Measurements from ENCODE around the gene PWP1. TPM values are rescaled to one million over a fixed set of nuclear protein-coding genes. Genes with fewer than 3 reads are reported as not detected.
A peak's percentile ranks its signal among the peaks of the same experiment; 100 is the strongest.

Gene PWP1
- total and polyA plus RNA-seq, 9 of the 15 experiments (the other 6 are each of a cell fraction or from before 2014, with no cell fraction given): 61.6 to 401 (median 111) TPM

GRCh38 chr12:107684990-107685359 lies 624 bp upstream of the PWP1 start (continued):
- TF ChIP-seq THRB (CRISPR knock-in tag; conservative IDR thresholded peaks at IDR 0.05): no peak
- peak; percentile 21; the same call in 1 of the 2 replicates for TF ChIP-seq SMARCA4 (IDR thresholded peaks at IDR 0.05)
- TF ChIP-seq CTCFL (IDR thresholded peaks at IDR 0.05; ENCODE audit: borderline replicate concordance, insufficient read depth, low read depth, low read length, poor library complexity, severe bottlenecking): no peak
- TF ChIP-seq, protein P1, sequence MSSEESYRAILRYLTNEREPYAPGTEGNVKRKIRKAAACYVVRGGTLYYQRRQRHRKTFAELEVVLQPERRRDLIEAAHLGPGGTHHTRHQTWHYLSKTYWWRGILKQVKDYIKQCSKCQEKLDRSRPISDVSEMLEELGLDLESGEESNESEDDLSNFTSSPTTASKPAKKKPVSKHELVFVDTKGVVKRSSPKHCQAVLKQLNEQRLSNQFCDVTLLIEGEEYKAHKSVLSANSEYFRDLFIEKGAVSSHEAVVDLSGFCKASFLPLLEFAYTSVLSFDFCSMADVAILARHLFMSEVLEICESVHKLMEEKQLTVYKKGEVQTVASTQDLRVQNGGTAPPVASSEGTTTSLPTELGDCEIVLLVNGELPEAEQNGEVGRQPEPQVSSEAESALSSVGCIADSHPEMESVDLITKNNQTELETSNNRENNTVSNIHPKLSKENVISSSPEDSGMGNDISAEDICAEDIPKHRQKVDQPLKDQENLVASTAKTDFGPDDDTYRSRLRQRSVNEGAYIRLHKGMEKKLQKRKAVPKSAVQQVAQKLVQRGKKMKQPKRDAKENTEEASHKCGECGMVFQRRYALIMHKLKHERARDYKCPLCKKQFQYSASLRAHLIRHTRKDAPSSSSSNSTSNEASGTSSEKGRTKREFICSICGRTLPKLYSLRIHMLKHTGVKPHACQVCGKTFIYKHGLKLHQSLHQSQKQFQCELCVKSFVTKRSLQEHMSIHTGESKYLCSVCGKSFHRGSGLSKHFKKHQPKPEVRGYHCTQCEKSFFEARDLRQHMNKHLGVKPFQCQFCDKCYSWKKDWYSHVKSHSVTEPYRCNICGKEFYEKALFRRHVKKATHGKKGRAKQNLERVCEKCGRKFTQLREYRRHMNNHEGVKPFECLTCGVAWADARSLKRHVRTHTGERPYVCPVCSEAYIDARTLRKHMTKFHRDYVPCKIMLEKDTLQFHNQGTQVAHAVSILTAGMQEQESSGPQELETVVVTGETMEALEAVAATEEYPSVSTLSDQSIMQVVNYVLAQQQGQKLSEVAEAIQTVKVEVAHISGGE (CRISPR knock-in tag; IDR thresholded peaks at IDR 0.05): peak in 1 of 3 experiments; percentile 35; a peak in 1 of 6 replicates
- no peak for TF ChIP-seq ZNF253 (CRISPR knock-in tag; conservative IDR thresholded peaks at IDR 0.05)
- no peak for TF ChIP-seq ZNF445 (CRISPR knock-in tag; IDR thresholded peaks at IDR 0.05; ENCODE audit: low read depth)
- TF ChIP-seq NR2C2 (CRISPR knock-in tag; IDR thresholded peaks at IDR 0.05): no peak
- TF ChIP-seq NR2C2 (tag; IDR thresholded peaks at IDR 0.05): peak; percentile 62
- no peak for TF ChIP-seq MYC (IDR thresholded peaks at IDR 0.05; ENCODE audit: low read depth, low read length)
- no peak for TF ChIP-seq MYC (CRISPR knock-in tag; IDR thresholded peaks at IDR 0.05; ENCODE audit: borderline replicate concordance, low read depth)
- TF ChIP-seq IRF9 (tag; IDR thresholded peaks at IDR 0.05): no peak
- peak; percentile 60 for TF ChIP-seq CBFA2T2 (conservative IDR thresholded peaks at IDR 0.05)
- TF ChIP-seq SRF (CRISPR knock-in tag; IDR thresholded peaks at IDR 0.05): no peak
- no peak for TF ChIP-seq MTA1 (IDR thresholded peaks at IDR 0.05; ENCODE audit: borderline replicate concordance)
- 0 out of 2 replicates have a peak, but pooled peaks have one; percentile 27 for TF ChIP-seq ZBTB17 (CRISPR knock-in tag; IDR thresholded peaks at IDR 0.05)
- no peak for TF ChIP-seq ELF4 (CRISPR knock-in tag; IDR thresholded peaks at IDR 0.05)
- no peak for TF ChIP-seq PRPF4 (IDR thresholded peaks at IDR 0.05; ENCODE audit: insufficient read depth, low read depth, low read length, poor library complexity, severe bottlenecking)
- no peak for TF ChIP-seq EP300 (IDR thresholded peaks at IDR 0.05; ENCODE audit: low read length)
- no peak for TF ChIP-seq SPI1 (IDR thresholded peaks at IDR 0.05; ENCODE audit: borderline replicate concordance, low read depth, low read length)
- TF ChIP-seq HNRNPH1 (optimal IDR thresholded peaks at IDR 0.05; ENCODE audit: low read depth, low read length): no peak
- TF ChIP-seq POLR2AphosphoS2 (IDR thresholded peaks at IDR 0.05; ENCODE audit: low read length): no peak
